ENCODE results near the gene KRT81.
"Not testable (repeated sequence)": the region's sequence is repeated elsewhere in the genome, so short reads cannot be mapped to it uniquely, and the experiment has no call there.

DNA sequence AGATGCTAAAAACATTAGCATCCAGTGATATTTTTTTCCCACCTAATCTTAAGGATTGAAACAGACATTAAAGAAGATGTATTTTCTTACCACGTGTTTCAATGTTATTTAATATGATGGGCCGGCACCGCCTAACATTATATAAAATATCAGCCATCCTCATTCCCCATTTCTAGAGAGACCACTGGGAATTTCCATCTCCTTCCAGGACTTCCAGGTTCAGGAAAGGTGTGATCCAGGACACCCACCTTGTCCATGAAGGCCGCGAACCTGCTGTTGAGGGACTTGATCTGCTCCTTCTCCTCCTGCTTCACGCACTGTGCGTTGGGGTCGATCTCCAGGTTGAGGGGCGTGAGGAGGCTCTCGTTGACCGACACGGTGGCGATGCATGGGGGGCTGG is 33.4 kb downstream of the KRT81 start:
- not testable (repeated sequence) for TF ChIP-seq POLR2A, POLR2AphosphoS5 (IDR thresholded peaks at IDR 0.05)
- TF ChIP-seq, protein P1, sequence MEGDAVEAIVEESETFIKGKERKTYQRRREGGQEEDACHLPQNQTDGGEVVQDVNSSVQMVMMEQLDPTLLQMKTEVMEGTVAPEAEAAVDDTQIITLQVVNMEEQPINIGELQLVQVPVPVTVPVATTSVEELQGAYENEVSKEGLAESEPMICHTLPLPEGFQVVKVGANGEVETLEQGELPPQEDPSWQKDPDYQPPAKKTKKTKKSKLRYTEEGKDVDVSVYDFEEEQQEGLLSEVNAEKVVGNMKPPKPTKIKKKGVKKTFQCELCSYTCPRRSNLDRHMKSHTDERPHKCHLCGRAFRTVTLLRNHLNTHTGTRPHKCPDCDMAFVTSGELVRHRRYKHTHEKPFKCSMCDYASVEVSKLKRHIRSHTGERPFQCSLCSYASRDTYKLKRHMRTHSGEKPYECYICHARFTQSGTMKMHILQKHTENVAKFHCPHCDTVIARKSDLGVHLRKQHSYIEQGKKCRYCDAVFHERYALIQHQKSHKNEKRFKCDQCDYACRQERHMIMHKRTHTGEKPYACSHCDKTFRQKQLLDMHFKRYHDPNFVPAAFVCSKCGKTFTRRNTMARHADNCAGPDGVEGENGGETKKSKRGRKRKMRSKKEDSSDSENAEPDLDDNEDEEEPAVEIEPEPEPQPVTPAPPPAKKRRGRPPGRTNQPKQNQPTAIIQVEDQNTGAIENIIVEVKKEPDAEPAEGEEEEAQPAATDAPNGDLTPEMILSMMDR (IDR thresholded peaks at IDR 0.05) = not testable (repeated sequence)

Measured in prostate gland (tissue), 2 donors.